ENCODE data around the gene TMEM168. TPM values are rescaled to one million over a fixed set of nuclear protein-coding genes. Genes with fewer than 3 reads are reported as not detected.

The TMEM168 gene
- total and polyA plus RNA-seq, 12 donors = 5.1 to 32.0 (median 20.7) TPM

- Histone ChIP-seq H3K36me3 (replicated peaks in 1 of 2) (no peaks in the 10 kb centered on the region), H3K9me3 (replicated peaks in 1 of 3) (no peaks in the 10 kb centered on the region), H3K27ac (no peak overlapping the region), H3K4me3 (no peak overlapping the region), H3K27me3 (no peaks in the 10 kb centered on the region), H3K4me1 (replicated peaks in 1 of 2) (no peaks in the 10 kb centered on the region)
- intact Hi-C loops (cut with DNase I) = no loop called here
- DNase-seq = no peak
- TF ChIP-seq CTCF (IDR thresholded peaks at IDR 0.05) = no peak
- TF ChIP-seq POLR2A (IDR thresholded peaks at IDR 0.05) = no peak
- WGBS, 4 donors = 80 to 93% (median 83%) methylated on average over 4 of the region's 4 CpGs
These were observed 16.0 kb upstream of the TMEM168 start for GRCh38 chr7:112806156-112806555.

- 86 to 94% (median 88%) methylated on average over 2 to 3 of the region's 3 CpGs for WGBS, 4 donors
- H3K27me3 ChIP-seq = no peaks in the 10 kb centered on the region
- no peak overlapping the region for H3K4me3 ChIP-seq
- no peak overlapping the region for H3K27ac ChIP-seq
- no peak for DNase-seq
- no peak for TF ChIP-seq CTCF (IDR thresholded peaks at IDR 0.05)
- TF ChIP-seq POLR2A (IDR thresholded peaks at IDR 0.05) = no peak
- no peaks in the 10 kb centered on the region for H3K4me1 ChIP-seq (replicated peaks in 1 of 2)
- H3K36me3 ChIP-seq (replicated peaks in 1 of 2) = no peaks in the 10 kb centered on the region
- H3K9me3 ChIP-seq (replicated peaks in 1 of 3) = no peaks in the 10 kb centered on the region
- intact Hi-C loops (cut with DNase I) = no loop called here
These were observed 12.2 kb upstream of the TMEM168 start for GRCh38 chr7:112802406-112802805.

- intact Hi-C loops (cut with DNase I) = no loop called here
- 83 to 93% (median 87%) methylated on average over 2 of the region's 2 CpGs for WGBS, 4 donors
- TF ChIP-seq CTCF (IDR thresholded peaks at IDR 0.05) = no peak
- TF ChIP-seq POLR2A (IDR thresholded peaks at IDR 0.05) = no peak
- H3K9me3 ChIP-seq (replicated peaks in 1 of 3) = no peaks in the 10 kb centered on the region
- no peak for DNase-seq
- no peaks in the 10 kb centered on the region for H3K36me3 ChIP-seq (replicated peaks in 1 of 2)
- H3K27ac ChIP-seq = no peak overlapping the region
- H3K27me3 ChIP-seq = no peaks in the 10 kb centered on the region
- no peak overlapping the region for H3K4me3 ChIP-seq
- no peaks in the 10 kb centered on the region for H3K4me1 ChIP-seq (replicated peaks in 1 of 2)
These were observed 10.3 kb upstream of the TMEM168 start for GRCh38 chr7:112800486-112800885.

GRCh38 chr7:112799448-112800120 lies 9.4 kb upstream of the TMEM168 start:
- Histone ChIP-seq H3K4me3 (no peak overlapping the region), H3K27ac (no peak overlapping the region), H3K27me3 (no peaks in the 10 kb centered on the region), H3K4me1 (replicated peaks in 1 of 2) (no peaks in the 10 kb centered on the region), H3K36me3 (replicated peaks in 1 of 2) (no peaks in the 10 kb centered on the region), H3K9me3 (replicated peaks in 1 of 3) (no peaks in the 10 kb centered on the region)
- WGBS, 4 donors = 72 to 86% (median 78%) methylated on average over 3 of the region's 3 CpGs
- intact Hi-C loops (cut with DNase I) = no loop called here
- TF ChIP-seq CTCF (IDR thresholded peaks at IDR 0.05) = no peak
- no peak for TF ChIP-seq POLR2A (IDR thresholded peaks at IDR 0.05)
- DNase-seq = no peak
